ENCODE measurements around the gene TSSK2.

Gene TSSK2

GRCh38 chr22:19125474-19126308, 5.4 kb upstream of the TSSK2 start:
- DNase-seq, result no peak

- no peak for DNase-seq
Observed at GRCh38 chr22:19126309-19127273, 4.5 kb upstream of the TSSK2 start.

GRCh38 chr22:19127329-19128008, 3.6 kb upstream of the TSSK2 start:
- DNase-seq, result peak in 1 of 2 experiments; percentile 24

- no peak for DNase-seq
Observed at GRCh38 chr22:19128009-19128401, 3.1 kb upstream of the TSSK2 start.

GRCh38 chr22:19128946-19129727, 2.0 kb upstream of the TSSK2 start:
- DNase-seq, result no peak

- DNase-seq, result no peak
Observed at GRCh38 chr22:19129871-19130270, 1.2 kb upstream of the TSSK2 start.

GRCh38 chr22:19131685-19132015, 542 bp downstream of the TSSK2 start:
- DNase-seq, result no peak

GRCh38 chr22:19132153-19132552, 1.0 kb downstream of the TSSK2 start:
- no peak for DNase-seq

- DNase-seq, result no peak
Observed at GRCh38 chr22:19132693-19133400, 1.7 kb downstream of the TSSK2 start.

- DNase-seq, result no peak
Observed at GRCh38 chr22:19133561-19133960, 2.5 kb downstream of the TSSK2 start.

- DNase-seq, result no peak
Observed at GRCh38 chr22:19134176-19134831, 3.2 kb downstream of the TSSK2 start.

- no peak for DNase-seq
Observed at GRCh38 chr22:19134874-19135273, 3.8 kb downstream of the TSSK2 start.

- DNase-seq, result no peak
Observed at GRCh38 chr22:19136915-19137314, 5.8 kb downstream of the TSSK2 start.

GRCh38 chr22:19137384-19138216, 6.5 kb downstream of the TSSK2 start:
- no peak for DNase-seq

GRCh38 chr22:19138217-19139000, 7.3 kb downstream of the TSSK2 start:
- no peak for DNase-seq

GRCh38 chr22:19139001-19139356, 7.9 kb downstream of the TSSK2 start:
- no peak for DNase-seq

- DNase-seq, result no peak
Observed at GRCh38 chr22:19139974-19140373, 8.9 kb downstream of the TSSK2 start.

GRCh38 chr22:19142394-19142793, 11.3 kb downstream of the TSSK2 start:
- DNase-seq, result no peak

- no peak for DNase-seq
Observed at GRCh38 chr22:19143212-19143611, 12.1 kb downstream of the TSSK2 start.

- no peak for DNase-seq
Observed at GRCh38 chr22:19143967-19144400, 12.9 kb downstream of the TSSK2 start.
